Measurements from ENCODE around the gene GYG1.

GYG1 gene

GRCh38 chr3:149020196-149020838 is 29.0 kb downstream of the GYG1 start:
- DNase-seq: no peak

GRCh38 chr3:149020839-149021252 is 29.5 kb downstream of the GYG1 start:
- DNase-seq: no peak

GRCh38 chr3:149021830-149022229 is 30.5 kb downstream of the GYG1 start:
- no peak for DNase-seq

- no peak for DNase-seq
These were observed 32.6 kb downstream of the GYG1 start for GRCh38 chr3:149023951-149024350.

- DNase-seq: no peak
These were observed 35.4 kb downstream of the GYG1 start for GRCh38 chr3:149026718-149027117.

- DNase-seq: no peak
These were observed 39.8 kb downstream of the GYG1 start for GRCh38 chr3:149031096-149031495.

- DNase-seq: no peak
These were observed 46.3 kb downstream of the GYG1 start for GRCh38 chr3:149037684-149038083.

- DNase-seq: no peak
These were observed 47.0 kb downstream of the GYG1 start for GRCh38 chr3:149038322-149038721.

- DNase-seq: no peak
These were observed 51.5 kb downstream of the GYG1 start for GRCh38 chr3:149042789-149043386.

GRCh38 chr3:149044339-149045083 is 53.2 kb downstream of the GYG1 start:
- DNase-seq: no peak

- no peak for DNase-seq
These were observed 64.2 kb downstream of the GYG1 start for GRCh38 chr3:149055575-149055974.

GRCh38 chr3:149058198-149058597 is 66.9 kb downstream of the GYG1 start:
- DNase-seq: no peak

- DNase-seq: no peak
These were observed 67.3 kb downstream of the GYG1 start for GRCh38 chr3:149058602-149059001.

- no peak for DNase-seq
These were observed 70.4 kb downstream of the GYG1 start for GRCh38 chr3:149061776-149062175.

GRCh38 chr3:149067883-149068282 is 76.5 kb downstream of the GYG1 start:
- no peak for DNase-seq

All from CD4-positive, alpha-beta T cell treated with Interferon gamma for 1 hour (primary cell).